HG02852 (cell line): Measurements from ENCODE around the gene DSTN.

ENCODE experiments used
- ATAC-seq: cut with Tn5 transposase; IDR thresholded peaks from one replicate; pipeline ENCODE4 v1.9.1; 2021; ENCODE audit warnings: mild to moderate bottlenecking, moderate library complexity; ENCODE audit not compliant: unreplicated experiment

The DSTN gene

DNA sequence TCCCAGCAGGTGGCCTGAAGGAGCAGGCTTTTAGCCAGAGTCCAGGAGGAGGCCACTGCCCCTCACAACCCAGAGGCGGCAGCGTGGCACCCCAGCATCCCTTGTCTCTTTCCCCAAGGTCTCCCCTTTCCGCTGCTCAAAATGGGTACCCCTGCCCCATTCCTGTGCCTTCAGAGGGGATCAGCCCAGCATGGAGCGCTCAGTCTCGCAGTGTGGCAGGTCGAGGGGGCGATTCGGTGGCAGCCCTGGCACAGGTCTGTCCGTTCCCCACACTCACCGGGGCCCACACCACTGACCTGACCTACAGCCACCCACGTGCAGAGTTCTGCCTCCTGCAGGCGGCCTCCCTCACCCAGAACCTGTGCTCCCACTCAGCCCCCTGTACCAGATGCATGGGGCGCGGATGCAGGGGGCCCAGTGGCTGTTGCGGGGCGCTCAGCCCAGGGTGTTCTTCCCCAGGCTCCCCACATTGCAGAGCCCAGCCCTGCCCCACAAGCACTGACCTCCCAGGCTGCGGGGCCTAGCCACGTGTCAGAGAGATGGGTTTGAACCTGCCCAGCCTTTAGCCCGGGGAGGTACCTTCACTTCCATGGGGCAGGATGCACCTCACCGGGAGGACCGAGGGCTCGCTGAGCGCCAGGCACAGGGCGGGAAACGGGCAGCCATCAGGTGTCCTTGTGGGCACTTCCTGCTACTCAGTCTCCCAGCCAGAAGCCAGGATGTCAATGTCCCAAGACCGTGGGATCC lies 41.8 kb downstream of the DSTN start:
- ATAC-seq = no peak

DNA sequence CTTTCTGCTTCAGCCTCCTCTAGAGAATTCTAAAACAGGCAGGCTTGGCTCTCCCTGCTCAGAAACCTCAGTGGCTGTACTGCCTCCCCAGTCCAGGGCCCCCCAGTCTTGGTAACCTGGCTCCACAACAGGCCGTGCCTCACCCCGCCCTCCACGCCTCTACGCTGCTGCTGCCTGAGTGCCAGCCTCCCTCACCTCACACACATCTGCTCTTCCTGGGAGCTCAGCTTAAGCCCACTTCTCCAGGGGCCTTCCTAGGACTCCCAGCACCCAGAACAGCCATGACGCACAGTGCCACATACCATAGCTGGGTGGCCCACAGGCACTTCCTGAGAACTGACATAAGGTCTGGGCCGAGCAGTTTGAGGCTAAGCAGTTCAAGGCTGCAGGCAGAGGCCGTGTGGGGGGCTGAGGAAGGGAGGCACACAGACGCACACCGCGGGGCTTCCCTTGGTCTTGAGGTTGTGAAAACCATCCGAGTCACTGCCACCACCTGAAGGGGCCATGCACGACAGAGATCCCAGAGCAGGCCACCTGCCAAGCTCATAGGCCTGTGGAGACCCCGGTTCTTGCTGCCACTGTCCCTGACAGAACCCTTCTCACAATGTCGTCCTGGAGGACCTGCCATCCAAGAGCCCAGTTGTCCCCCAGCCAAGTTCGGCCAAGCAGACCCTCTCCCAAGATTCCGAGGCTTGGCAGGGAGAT lies 42.6 kb downstream of the DSTN start:
- ATAC-seq = no peak

DNA sequence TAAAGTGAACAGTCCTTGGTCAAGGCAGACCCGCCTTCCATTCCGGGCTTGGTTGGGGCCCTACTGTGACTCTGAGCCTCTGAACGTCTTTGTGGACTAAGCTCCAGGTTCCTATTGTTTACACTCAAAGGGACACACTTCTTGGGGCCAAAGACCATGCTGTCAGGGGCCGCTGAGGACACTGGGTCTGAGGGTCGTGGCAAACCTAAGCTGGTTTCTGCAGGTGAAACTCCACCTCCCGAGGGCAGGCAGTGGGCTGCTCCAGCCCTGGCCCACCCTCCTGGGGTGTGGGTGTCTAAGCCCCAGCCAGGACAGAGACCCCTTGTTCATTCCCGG lies 43.1 kb downstream of the DSTN start:
- ATAC-seq = no peak

DNA sequence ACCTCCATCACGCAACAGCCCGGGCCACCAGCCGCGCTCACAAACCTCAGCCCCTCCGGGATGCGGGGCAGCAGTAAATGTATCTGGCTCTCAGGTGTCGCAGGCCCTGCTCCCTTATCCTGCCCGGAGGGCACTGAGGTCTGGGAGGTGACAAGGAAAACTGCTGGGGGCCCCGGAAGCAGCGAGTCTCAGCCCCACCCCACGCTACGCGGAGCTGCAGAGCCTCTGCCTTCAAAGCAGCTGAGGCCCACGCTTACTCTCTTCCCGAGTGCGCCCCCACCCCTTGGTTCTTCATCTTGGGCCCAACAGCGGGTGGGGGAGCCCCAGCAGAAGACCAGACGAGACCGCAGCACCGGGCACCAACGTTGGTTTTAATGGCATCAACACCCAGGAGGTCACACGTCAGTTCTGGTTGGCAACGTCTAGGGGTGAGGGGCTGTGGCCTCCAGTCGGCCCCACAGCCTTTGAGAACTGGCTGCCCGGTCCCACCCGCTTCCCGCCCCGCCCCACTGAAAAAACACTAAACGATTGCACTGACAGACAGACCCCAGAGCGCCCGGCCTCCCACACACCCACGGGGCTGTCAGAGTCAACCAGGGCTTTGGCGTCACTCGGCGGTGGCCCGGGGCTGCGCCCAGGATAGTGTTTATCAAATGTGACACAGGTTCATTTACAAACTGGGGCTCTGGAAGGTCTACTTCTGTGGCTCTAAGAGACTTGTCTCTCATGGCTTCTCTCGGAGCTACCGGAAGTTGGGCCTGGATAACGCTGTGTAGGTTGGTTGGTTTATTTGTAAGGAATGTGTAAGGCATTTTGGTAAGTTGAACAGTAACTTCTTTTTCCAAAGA lies 43.7 kb downstream of the DSTN start:
- ATAC-seq = no peak

DNA sequence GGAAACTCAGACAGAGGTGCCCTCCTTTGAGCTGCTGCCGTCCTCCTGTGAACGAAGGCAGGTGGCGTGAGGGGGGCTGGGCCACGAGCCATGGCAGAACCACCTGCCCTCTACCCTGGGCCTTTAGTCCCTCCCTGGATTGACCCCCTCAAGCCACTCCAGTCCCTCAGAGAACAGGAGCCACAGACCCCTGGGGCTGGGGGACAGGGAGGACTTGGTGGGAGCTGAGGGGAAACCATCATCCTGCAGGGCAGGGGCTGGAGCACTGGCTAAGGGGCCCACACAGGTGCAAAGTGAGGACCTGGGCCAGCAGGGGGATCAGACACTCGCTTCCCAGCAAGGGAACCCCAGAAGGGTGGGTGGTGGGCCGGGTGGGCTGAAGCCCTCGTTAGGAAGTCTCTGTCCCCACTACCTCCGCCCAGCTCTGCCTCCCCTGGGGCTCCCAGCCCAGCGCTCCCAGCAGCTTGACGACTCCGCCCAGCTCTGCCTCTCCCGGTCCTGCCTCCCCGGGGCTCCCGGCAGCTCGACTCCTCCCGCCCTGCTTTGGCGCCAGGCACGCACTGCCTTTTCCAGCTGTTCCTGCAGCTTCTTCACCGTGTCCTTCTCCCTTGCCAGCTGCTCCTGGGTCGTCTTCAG lies 44.4 kb downstream of the DSTN start:
- ATAC-seq = no peak

DNA sequence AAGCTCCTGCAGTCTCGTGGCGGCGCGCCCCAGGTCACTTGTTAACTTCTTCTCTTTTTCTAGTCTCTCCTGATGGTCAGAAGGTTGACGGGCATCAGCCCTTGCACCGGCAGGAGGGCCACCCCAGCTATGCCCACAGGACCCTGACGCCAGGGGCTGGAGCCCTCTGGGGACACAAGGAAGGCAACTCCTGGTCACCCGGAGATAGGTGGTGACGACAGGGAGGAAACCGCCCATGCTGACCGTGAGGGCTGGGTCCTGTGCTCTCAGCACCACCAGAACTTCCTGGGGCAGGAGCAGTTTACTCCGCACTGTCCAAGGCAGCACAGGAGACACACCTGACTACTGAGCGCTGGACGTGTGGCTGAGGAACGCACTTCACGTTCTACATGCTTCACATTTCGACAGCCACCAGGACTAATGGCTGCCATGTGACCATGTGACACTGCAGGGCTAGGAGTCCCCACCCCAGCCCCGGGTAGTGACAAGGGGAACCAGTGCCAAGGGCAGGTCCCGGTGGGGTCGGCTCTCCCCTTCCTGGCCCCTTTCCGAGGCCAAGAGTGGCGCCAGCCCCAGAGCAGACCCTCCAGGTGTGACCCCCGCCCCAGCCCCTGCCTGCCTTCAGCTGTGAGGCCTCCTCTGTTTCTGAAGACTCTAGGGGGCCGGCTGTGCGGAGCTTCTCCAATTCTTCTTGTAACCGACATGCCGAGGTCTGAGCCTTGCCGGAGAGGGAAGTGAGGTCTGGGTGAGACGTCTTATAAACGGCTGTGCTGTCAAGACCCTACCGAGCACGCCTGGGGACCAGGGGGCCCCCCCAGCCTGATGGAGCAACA lies 45.2 kb downstream of the DSTN start:
- ATAC-seq = no peak

DNA sequence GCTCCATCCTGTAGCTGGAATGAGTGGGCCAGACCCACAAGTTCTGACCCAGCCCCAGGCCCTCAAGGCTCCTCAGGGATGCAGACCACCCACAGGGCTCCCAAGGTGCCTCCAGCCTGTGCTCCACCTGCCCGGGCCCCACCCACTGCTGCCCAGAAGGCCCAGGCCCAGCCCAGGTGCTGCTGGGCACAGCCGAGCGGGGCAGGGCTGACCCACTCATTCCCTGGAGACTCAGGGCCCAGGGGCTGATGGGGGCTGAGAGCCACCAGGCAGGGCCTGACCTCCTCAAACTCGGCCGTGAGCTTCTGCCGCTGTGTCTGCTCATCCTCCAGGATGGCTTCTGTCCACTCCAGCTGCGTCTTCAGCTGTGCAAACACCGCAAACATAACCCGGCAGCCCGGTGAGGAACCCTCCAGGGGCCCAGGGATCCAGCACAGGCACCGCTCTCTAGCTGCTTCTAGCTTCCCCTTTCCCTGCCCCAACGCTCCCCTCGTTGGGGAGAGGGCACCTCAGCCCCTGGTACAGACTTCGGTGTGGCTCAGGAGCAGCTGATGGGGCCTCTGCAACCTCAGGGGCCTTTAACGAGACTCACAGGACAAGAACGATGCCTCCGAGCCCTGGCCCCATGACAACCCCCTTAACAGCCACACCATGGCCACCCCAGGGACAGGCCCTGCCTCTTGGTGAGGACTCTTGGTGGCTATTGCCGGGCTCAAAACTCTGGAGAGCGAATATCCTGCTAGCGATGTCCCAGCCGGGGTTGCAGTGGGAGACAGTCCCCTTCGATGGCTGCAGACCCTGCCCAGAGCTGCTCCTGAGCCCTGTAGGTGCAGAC lies 46.0 kb downstream of the DSTN start:
- no peak for ATAC-seq

DNA sequence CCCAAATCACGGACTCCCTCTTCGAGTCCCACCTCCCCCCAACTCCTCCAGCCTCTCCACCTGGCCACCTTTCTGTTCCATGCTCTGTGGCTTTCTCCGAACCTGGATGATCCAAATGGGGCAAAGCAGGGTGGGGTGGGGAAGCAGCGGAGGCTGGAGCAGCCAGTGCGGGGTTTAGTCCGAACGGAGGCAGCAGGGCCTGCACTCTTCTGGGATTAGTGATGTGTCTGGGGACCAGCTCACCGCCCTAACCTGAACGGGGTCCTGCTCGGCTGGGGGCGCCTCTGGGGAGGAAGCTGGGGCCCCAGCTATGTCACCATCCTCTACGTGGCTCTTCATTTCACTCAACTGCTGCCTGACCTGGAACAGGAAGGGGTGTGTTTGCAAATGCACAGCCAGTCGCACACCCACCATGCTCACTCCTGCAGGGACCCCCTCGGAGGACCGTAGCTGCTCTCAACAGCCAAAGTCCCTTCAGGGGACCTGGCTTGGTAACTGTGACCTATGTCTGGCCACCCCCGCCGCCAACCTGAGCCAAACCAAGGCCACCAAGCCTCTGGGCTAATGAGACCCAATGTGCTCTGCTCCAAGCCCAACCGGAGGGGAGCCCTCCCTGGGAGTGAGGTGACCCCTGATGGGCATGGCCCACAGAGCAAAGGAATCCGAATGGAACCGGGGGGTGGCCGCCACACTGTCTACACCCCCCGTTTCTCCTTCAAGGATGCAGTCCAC lies 46.8 kb downstream of the DSTN start:
- ATAC-seq = no peak

DNA sequence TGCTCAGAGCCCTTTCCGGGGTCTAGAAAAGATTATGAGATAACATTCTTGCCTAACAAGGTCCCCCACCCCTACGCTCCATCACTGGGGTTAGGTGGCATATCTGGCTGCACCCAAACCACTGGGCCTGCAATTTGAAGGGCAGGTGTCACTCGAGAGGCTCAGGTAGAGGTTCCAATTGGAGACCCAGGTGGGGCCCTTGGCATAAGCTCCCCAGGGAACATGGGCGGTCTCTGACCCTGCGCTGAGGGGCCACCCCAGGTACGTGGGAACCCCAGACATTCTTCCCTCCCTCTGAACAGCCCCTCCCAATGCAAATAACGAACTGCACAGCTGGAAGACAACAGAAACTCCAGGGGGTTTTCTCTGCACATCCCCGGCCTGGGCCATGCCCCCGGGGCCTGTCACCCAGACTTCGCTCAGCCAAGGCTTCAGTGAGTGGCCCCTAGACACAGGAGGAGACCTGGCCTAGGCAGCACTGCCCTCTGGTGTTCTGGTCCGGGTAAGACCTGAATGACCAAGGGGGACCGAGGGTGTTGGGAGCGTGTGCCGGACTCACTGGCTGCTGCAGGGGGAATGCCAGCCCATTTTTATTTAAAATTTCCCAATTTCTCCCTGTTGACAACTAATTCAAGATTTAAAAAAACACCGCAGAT lies 47.5 kb downstream of the DSTN start:
- ATAC-seq = peak; percentile 46

DNA sequence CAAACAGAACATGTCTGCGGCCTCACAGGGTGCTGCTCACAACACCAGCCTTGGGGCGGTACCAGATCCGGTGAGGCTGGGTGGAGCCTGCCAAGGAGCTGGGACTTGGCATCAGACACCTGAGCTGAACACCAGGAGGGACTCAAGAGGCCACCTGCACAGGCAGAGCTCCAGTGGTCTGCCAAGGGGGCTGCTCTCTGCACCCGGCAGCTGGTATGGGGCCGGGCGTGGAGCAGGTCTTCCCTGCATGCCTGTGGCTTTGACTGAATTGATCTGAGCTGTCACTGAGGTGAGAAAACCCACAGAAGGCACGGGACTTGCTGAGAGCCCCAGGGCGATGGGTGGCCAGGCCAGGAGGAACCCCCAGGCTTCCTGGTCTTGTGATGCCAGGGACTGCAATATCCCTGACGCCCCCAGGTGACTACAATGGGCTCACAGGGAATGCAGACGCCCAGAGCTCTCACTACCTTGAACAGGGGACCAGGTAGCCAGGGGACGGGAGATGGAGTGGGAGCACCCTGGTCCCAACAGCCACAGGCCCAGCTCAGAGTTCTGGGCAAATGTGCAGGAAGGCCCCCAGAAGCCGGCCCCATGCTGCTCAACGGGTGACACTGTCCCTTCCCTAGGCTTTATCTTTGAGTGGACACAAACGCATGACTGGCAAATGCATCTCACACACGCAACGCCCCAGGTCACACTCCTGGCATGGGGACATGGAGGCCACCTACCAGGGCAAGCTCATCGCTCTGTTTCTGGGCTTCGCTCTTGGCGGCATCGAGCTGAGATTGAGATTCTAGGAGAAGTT lies 48.2 kb downstream of the DSTN start:
- no peak for ATAC-seq

DNA sequence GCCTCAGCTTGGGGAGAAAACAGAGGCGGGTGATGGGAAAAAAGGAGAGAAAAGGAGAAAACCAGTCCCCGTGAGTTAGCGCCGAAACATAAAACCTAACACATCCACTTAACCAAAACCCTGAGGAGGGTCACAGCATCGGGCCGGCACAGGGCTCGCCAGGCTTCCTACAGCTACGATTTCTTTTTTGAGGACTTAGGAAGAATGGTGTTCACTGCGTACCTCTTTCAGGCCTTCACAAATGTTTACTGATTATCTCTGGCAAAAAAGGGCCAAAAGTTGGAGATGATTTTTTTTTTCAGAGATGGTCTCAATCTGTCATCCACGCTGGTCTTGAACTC lies 48.8 kb downstream of the DSTN start:
- no peak for ATAC-seq

DNA sequence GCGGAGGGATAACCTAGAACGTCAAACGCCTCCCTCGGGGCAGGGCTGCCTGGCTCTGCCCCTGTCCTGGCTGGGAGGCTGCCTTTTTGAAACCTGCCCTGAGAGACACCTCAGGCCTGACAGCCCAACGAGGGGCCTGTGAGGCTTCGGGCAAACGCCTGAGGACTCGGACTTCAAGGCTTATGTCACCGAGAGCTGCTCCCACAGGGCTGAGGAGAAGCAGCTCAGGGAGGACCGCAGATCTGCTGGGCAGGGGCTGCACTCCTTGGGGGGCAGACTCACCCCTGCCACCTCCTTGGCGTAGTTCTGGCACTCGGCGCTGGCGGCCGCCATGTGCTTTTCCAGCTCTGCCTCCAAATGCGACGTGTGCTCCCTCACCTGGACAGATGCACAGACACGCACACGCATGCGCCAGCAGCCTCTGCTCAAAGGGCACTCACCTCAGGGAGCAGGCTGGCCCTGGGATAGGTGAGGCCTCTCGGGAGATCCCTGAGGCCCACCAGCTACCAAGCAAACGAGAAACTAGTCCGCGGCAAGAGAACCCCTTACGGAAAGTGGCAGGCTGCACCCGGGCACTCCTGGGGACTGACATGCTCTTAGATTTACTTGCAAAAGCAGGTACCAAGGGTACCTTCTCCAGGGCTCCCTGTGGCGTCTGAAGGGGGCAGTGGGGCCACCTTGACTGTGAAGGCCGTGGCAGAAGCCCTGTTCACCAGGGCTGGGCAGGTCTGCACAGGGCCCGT lies 49.6 kb downstream of the DSTN start:
- no peak for ATAC-seq

DNA sequence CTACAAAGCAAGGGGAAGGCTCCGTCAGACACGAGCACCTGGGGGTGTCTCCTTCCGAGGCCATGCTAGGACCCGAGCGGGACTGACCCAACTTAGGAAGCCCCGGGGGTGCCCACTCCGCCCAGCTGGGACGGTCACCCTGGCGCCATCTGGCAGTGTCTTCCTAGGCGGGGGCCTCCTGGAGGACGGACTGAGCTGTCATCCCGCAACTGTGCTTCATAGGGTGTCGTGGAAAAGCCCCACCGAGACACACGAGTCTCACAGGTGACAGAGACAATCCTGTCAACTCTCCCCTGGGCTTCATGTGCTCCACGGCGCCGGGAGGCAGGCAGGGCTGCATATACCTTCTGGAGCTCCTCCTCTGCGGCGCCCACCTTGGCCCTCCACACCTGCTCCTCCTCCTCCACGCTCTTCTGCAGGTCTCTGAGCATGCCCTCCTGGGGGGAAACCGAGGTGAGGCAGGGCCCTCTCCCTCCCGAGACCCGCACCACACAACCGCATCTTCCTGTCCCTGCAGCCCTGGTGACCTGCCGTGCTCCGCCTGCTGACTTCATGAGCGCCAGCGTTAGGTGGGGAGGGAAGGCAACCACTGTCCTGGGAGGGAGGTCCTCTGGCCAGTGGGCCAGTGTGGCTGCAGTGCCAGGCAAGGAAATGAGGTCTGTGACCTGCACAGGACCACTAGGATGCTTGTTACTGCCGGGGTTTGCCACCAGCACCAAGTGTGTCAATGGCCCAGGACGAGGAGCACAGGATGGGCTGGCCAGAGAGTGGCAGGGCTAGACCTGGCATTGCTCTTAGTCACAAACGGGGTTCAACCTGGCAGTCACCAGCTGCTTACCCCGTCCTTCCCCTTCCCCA lies 50.7 kb downstream of the DSTN start:
- no peak for ATAC-seq

DNA sequence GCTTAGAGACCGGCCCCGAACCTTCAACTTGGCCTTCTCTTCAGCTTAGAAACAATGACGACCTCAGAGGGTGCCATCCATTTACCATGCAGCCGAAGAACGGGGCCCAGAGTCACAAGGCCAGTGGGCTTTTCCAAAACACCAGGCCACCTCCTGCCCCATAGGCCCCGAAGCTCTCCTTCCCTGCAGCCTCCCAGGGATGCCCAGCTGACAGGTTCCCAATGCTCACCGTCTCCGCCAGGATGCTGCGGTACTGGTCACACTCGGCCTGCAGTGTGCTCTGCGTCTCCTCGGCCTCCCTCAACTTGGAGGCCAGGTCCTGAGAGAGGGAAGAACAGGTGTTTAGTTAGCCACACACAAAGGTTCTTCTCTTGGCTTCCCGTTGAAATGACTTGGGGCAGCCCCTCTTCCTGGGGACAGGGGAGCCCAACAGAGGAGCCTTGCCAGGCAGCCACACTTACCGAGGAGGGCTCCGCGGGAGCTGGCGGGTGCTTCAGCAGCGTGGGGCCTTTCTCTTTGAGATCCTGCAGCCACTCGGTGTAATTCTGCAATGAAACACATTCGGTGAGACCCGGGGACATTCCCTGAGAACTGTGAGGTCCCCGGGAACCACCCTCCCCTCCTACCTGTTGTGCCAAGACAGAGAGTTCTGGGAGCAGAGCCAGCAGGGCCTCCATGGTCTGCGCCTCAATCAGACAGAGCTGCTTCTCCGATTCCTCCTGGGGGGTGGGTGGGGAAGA lies 51.5 kb downstream of the DSTN start:
- ATAC-seq = no peak

DNA sequence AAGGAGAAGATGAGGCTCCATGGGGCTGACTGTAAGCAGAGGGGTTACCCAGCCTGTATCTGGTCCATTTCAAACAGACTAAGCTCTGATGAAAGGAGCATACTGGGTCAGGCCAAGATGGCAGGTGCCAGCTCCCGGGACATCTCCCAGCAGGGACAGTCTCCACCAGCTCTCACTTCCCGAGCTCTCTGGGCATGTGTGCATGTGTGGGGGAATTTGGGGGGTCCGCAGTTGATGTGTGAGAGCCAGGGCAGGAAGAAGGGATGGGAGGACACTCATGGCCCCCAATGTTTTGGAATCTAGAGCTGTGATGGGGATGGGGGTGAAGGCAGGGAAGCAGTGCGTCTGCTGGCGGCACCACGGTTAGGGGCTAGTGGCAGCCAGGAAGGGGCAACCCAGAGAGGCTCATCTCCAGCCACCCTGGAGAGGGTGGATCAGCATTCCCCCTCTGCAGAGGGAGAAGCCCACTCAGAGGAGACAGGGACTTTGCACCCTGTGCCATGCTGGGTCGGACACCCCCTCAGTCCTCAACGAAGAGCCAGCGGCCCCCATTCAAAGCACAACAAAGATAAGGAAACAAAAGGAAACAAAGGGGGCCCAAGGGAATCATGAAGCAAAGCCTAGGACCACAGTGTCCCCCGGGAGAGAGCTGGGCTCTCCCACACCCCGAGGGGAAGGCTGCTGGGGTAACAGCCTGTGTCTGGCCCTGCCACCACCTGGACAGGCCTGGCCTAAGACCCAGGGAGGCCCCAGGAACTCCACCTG lies 52.4 kb downstream of the DSTN start:
- no peak for ATAC-seq
